ENCODE measurements around the gene MAPKAP1.

The MAPKAP1 gene

GRCh38 chr9:125435776-125436612 lies 271.0 kb downstream of the MAPKAP1 start:
- DNase-seq (ENCODE audit: low read depth in 2 of 2, low spot score in 1 of 2), result no peak

- no peak for DNase-seq (ENCODE audit: low read depth in 2 of 2, low spot score in 1 of 2)
Observed at GRCh38 chr9:125434986-125435775, 271.8 kb downstream of the MAPKAP1 start.

GRCh38 chr9:125433461-125434011 lies 273.5 kb downstream of the MAPKAP1 start:
- DNase-seq (ENCODE audit: low read depth in 2 of 2, low spot score in 1 of 2), result no peak

- DNase-seq (ENCODE audit: low read depth in 2 of 2, low spot score in 1 of 2), result no peak
Observed at GRCh38 chr9:125432715-125433385, 274.2 kb downstream of the MAPKAP1 start.

GRCh38 chr9:125431741-125432271 lies 275.2 kb downstream of the MAPKAP1 start:
- no peak for DNase-seq (ENCODE audit: low read depth in 2 of 2, low spot score in 1 of 2)

GRCh38 chr9:125431012-125431305 lies 276.0 kb downstream of the MAPKAP1 start:
- no peak for DNase-seq (ENCODE audit: low read depth in 2 of 2, low spot score in 1 of 2)

- no peak for DNase-seq (ENCODE audit: low read depth in 2 of 2, low spot score in 1 of 2)
Observed at GRCh38 chr9:125430161-125431011, 276.6 kb downstream of the MAPKAP1 start.

GRCh38 chr9:125429476-125430160 lies 277.4 kb downstream of the MAPKAP1 start:
- DNase-seq (ENCODE audit: low read depth in 2 of 2, low spot score in 1 of 2), result no peak

GRCh38 chr9:125428902-125429467 lies 278.0 kb downstream of the MAPKAP1 start:
- no peak for DNase-seq (ENCODE audit: low read depth in 2 of 2, low spot score in 1 of 2)

GRCh38 chr9:125428060-125428901 lies 278.7 kb downstream of the MAPKAP1 start:
- DNase-seq (ENCODE audit: low read depth in 2 of 2, low spot score in 1 of 2), result no peak

GRCh38 chr9:125427556-125427955 lies 279.5 kb downstream of the MAPKAP1 start:
- no peak for DNase-seq (ENCODE audit: low read depth in 2 of 2, low spot score in 1 of 2)

- DNase-seq (ENCODE audit: low read depth in 2 of 2, low spot score in 1 of 2), result no peak
Observed at GRCh38 chr9:125426926-125427325, 280.1 kb downstream of the MAPKAP1 start.

- DNase-seq (ENCODE audit: low read depth in 2 of 2, low spot score in 1 of 2), result no peak
Observed at GRCh38 chr9:125425901-125426515, 281.0 kb downstream of the MAPKAP1 start.

- no peak for DNase-seq (ENCODE audit: low read depth in 2 of 2, low spot score in 1 of 2)
Observed at GRCh38 chr9:125425170-125425897, 281.7 kb downstream of the MAPKAP1 start.

GRCh38 chr9:125423964-125424363 lies 283.0 kb downstream of the MAPKAP1 start:
- no peak for DNase-seq (ENCODE audit: low read depth in 2 of 2, low spot score in 1 of 2)

- DNase-seq (ENCODE audit: low read depth in 2 of 2, low spot score in 1 of 2), result no peak
Observed at GRCh38 chr9:125422853-125423252, 284.2 kb downstream of the MAPKAP1 start.

- DNase-seq (ENCODE audit: low read depth in 2 of 2, low spot score in 1 of 2), result no peak
Observed at GRCh38 chr9:125421591-125422181, 285.3 kb downstream of the MAPKAP1 start.
